ENCODE results near the gene IGF1R. TPM values are rescaled to one million over a fixed set of nuclear protein-coding genes. Genes with fewer than 3 reads are reported as not detected.

IGF1R gene
- total RNA-seq, 1 donor from 2014 or later = 131 TPM

DNA sequence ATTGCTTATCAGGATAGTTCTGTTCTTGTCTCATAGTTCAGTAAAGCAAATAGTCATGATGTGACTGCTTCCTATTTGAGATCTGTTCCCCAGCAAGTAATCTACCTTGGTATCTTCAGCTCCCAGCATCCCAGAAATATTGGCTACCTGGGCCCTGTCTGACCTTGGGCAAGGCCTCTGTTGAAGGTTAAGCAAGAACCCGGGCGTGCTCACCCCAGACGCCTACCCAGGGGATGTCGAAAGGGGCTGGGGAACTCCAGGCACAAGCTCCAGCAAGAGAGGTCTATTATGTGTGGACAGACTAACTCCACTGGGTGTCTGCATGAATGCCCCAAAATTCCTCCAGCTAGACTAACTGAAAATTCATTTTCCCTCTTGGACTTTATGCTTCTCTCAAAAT lies 37.3 kb upstream of the IGF1R start:
- Mint-ChIP-seq H3K4me1 (ENCODE audit: unreplicated experiment) (peaks cover 5% of the 10 kb centered on the region), H3K27ac (ENCODE audit: unreplicated experiment) (no peak overlapping the region), H3K4me3 (ENCODE audit: unreplicated experiment) (no peak overlapping the region), H3K9me3 (ENCODE audit: unreplicated experiment) (no peaks in the 10 kb centered on the region), H3K36me3 (ENCODE audit: low read depth, unreplicated experiment) (no peaks in the 10 kb centered on the region), H3K27me3 (ENCODE audit: unreplicated experiment) (no peaks in the 10 kb centered on the region)
- TF ChIP-seq, protein P1, sequence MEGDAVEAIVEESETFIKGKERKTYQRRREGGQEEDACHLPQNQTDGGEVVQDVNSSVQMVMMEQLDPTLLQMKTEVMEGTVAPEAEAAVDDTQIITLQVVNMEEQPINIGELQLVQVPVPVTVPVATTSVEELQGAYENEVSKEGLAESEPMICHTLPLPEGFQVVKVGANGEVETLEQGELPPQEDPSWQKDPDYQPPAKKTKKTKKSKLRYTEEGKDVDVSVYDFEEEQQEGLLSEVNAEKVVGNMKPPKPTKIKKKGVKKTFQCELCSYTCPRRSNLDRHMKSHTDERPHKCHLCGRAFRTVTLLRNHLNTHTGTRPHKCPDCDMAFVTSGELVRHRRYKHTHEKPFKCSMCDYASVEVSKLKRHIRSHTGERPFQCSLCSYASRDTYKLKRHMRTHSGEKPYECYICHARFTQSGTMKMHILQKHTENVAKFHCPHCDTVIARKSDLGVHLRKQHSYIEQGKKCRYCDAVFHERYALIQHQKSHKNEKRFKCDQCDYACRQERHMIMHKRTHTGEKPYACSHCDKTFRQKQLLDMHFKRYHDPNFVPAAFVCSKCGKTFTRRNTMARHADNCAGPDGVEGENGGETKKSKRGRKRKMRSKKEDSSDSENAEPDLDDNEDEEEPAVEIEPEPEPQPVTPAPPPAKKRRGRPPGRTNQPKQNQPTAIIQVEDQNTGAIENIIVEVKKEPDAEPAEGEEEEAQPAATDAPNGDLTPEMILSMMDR (IDR thresholded peaks at IDR 0.05; ENCODE audit: unreplicated experiment) = no peak
- no peak for DNase-seq (ENCODE audit: low spot score)

DNA sequence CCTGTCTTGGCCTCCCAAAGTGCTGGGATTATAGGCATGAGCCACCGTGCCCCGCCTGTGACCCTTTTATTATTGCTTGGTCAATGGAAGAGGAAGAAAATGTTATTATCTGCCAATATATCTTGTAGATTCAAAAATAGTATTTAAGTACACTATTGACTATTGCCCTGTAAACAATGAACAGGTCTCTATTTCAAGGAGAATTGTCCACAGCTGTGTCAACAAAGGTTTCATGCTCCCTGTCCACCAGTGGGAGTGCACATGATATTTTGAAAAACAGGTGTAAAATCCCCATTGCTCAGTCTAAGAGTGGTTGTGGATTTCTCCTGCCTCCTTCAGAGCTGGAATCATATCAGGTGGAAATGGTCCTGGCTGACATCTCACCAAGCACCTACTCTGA lies 36.5 kb upstream of the IGF1R start:
- Mint-ChIP-seq H3K27ac (ENCODE audit: unreplicated experiment) (no peak overlapping the region), H3K4me1 (ENCODE audit: unreplicated experiment) (peaks cover 5% of the 10 kb centered on the region), H3K27me3 (ENCODE audit: unreplicated experiment) (no peaks in the 10 kb centered on the region), H3K4me3 (ENCODE audit: unreplicated experiment) (no peak overlapping the region), H3K36me3 (ENCODE audit: low read depth, unreplicated experiment) (no peaks in the 10 kb centered on the region), H3K9me3 (ENCODE audit: unreplicated experiment) (no peaks in the 10 kb centered on the region)
- DNase-seq (ENCODE audit: low spot score) = no peak
- TF ChIP-seq, protein P1 (IDR thresholded peaks at IDR 0.05; ENCODE audit: unreplicated experiment) = no peak

DNA sequence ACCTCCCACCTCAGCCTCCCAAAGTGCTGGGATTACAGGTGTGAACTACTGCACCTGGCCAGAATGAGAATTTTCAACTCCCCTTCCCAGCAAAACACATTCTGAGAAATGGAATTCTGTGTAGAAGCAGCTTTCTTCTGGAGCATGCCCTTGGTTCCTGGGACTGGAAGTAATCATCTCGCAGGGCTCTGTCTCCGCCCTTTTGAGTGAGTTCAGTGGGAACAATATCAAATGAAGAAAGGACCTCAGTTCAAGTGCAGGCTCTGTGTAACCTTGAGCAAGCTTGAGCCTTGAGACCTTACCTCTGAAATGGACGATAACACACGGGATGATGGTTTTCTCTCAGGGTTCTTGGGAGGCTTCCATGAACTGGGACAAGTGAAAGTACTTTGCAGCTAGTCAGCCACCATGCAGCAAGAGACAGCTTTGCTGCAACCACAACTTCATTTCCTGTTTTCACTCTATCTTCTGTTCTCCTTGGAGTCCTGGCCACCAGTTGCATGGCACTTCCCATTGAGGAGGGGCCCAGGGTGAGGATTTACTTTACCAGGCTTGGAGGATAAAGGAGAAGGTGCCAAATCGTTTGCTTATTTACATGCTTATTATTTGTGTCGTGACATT lies 35.7 kb upstream of the IGF1R start:
- Mint-ChIP-seq H3K9me3 (ENCODE audit: unreplicated experiment) (no peaks in the 10 kb centered on the region), H3K4me3 (ENCODE audit: unreplicated experiment) (no peak overlapping the region), H3K36me3 (ENCODE audit: low read depth, unreplicated experiment) (no peaks in the 10 kb centered on the region), H3K27ac (ENCODE audit: unreplicated experiment) (no peak overlapping the region), H3K4me1 (ENCODE audit: unreplicated experiment) (peaks cover 5% of the 10 kb centered on the region), H3K27me3 (ENCODE audit: unreplicated experiment) (no peaks in the 10 kb centered on the region)
- no peak for DNase-seq (ENCODE audit: low spot score)
- TF ChIP-seq, protein P1 (IDR thresholded peaks at IDR 0.05; ENCODE audit: unreplicated experiment) = no peak

DNA sequence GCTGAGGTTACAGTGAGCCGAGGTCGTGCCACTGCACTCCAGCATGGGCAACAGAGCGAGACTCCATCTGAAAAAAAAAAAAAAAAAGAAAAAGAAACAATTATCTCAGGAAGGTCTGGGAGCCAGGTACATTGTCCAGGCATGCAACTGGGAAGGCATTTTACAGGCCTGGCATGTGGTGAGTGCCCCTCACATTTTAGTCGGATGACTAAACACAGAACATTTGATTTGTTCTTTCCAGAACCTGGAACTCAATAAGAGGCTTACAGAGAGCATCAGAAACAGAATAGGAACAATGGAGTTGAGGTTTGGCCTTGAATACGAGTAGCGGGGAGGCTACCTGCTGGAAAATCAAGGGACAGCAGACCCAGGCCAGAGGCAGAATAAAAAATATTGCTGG lies 33.7 kb upstream of the IGF1R start:
- Mint-ChIP-seq H3K27ac (ENCODE audit: unreplicated experiment) (no peak overlapping the region), H3K4me1 (ENCODE audit: unreplicated experiment) (peaks cover 5% of the 10 kb centered on the region), H3K36me3 (ENCODE audit: low read depth, unreplicated experiment) (no peaks in the 10 kb centered on the region), H3K4me3 (ENCODE audit: unreplicated experiment) (no peak overlapping the region), H3K9me3 (ENCODE audit: unreplicated experiment) (no peaks in the 10 kb centered on the region), H3K27me3 (ENCODE audit: unreplicated experiment) (no peaks in the 10 kb centered on the region)
- no peak for DNase-seq (ENCODE audit: low spot score)
- TF ChIP-seq, protein P1 (IDR thresholded peaks at IDR 0.05; ENCODE audit: unreplicated experiment) = no peak

DNA sequence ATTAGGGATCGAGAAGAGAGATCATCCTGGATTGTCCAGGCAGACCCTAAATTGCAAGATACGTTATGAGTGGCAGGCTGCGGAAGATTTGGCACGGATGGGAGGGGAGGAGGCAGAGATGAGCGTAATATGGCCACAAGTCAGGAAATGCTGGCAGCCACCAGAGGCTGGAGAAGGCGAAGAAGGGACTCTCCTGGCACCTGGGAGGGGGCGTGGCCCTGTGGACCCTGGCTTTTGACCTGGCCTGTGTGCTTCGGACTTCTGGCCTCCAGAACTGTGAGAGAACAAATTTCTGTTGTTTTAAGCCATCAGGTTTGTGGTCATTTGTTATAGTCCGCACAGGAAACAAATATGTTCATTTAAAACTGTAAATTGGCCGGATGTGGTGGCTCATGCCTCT lies 31.9 kb upstream of the IGF1R start:
- Mint-ChIP-seq H3K36me3 (ENCODE audit: low read depth, unreplicated experiment) (no peaks in the 10 kb centered on the region), H3K27me3 (ENCODE audit: unreplicated experiment) (no peaks in the 10 kb centered on the region), H3K4me3 (ENCODE audit: unreplicated experiment) (no peak overlapping the region), H3K4me1 (ENCODE audit: unreplicated experiment) (peaks cover 5% of the 10 kb centered on the region), H3K27ac (ENCODE audit: unreplicated experiment) (no peak overlapping the region), H3K9me3 (ENCODE audit: unreplicated experiment) (no peaks in the 10 kb centered on the region)
- no peak for DNase-seq (ENCODE audit: low spot score)
- TF ChIP-seq, protein P1 (IDR thresholded peaks at IDR 0.05; ENCODE audit: unreplicated experiment) = no peak

Measured in endothelial cell (in vitro differentiated cells).